Activated CD4-positive, alpha-beta T cell treated with anti-CD3 and anti-CD28 coated beads, Interleukin-2, amount 50 U/mL, for 4 hours (primary cell): Measurements from ENCODE around the gene TNS2.
"Not testable (repeated sequence)": the region's sequence is repeated elsewhere in the genome, so short reads cannot be mapped to it uniquely, and the experiment has no call there.

ENCODE experiments used
- DNase-seq, 2 experiments: peaks; one replicate each; pipeline ENCODE4 v3.0.0-alpha.2; 2020

Gene TNS2

GRCh38 chr12:53097207-53097563, 47.3 kb downstream of the TNS2 start:
- DNase-seq: no peak

GRCh38 chr12:53097564-53098353, 47.9 kb downstream of the TNS2 start, which contains the start of gene IGFBP6:
TSS of gene IGFBP6 (plus strand) at chr12:53097667. CDS start at chr12:53097718, 51 bp downstream.
- peak; percentile 23 to 28 for DNase-seq

- peak in 1 of 2 experiments; percentile 16 for DNase-seq
Observed at GRCh38 chr12:53098354-53098981, 48.6 kb downstream of the TNS2 start.

- peak; percentile 87 to 90 for DNase-seq
Observed at GRCh38 chr12:53099071-53099882, 49.4 kb downstream of the TNS2 start.

GRCh38 chr12:53100466-53101151, 50.7 kb downstream of the TNS2 start:
- DNase-seq: no peak

GRCh38 chr12:53101266-53101665, 51.4 kb downstream of the TNS2 start:
- DNase-seq: no peak

GRCh38 chr12:53101931-53102781, 52.3 kb downstream of the TNS2 start:
- no peak for DNase-seq

GRCh38 chr12:53102883-53103807, 53.3 kb downstream of the TNS2 start, which contains the start of gene SOAT2:
TSS of gene SOAT2 (plus strand) at chr12:53103486. CDS start at chr12:53103578, 92 bp downstream.
- peak; percentile 28 to 31 for DNase-seq

GRCh38 chr12:53103860-53104305, 54.0 kb downstream of the TNS2 start:
- DNase-seq: no peak

GRCh38 chr12:53105256-53105655, 55.4 kb downstream of the TNS2 start:
- no peak for DNase-seq

GRCh38 chr12:53105712-53106439, 56.0 kb downstream of the TNS2 start:
- no peak for DNase-seq

GRCh38 chr12:53107122-53107521, 57.3 kb downstream of the TNS2 start:
- no peak for DNase-seq

- not testable (repeated sequence) for DNase-seq
Observed at GRCh38 chr12:53112431-53112830, 62.6 kb downstream of the TNS2 start.

- no peak for DNase-seq
Observed at GRCh38 chr12:53113136-53113705, 63.4 kb downstream of the TNS2 start.

GRCh38 chr12:53113951-53114350, 64.1 kb downstream of the TNS2 start:
- no peak for DNase-seq
